ENCODE measurements around the gene NUDT19. TPM values are rescaled to one million over a fixed set of nuclear protein-coding genes. Genes with fewer than 3 reads are reported as not detected.

Gene NUDT19
- polyA plus RNA-seq, 1 donor, result 13.2 TPM

DNA sequence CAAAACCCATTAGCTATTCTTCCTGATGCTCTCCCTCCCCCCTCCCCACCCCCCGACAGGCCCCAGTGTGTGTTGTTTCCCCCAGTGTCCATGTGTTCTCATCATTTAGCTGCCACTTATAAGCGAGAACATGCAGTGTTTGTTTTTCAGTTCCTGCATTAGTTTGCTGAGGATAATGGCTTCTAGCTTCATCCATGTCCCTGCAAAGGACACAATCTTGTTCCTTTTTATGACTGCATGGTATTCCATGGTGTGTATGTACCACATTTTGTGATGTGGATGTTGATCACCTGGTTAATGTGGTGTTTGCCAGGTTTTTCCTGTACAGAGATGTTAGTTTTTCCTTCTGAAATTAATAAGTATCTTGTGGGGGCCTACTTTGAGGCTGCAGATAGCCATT is 59.4 kb downstream of the NUDT19 start:
- Histone ChIP-seq H3K9me3 (ENCODE audit: control insufficient read depth, low read depth, low read length) (no peaks in the 10 kb centered on the region), H3K4me1 (ENCODE audit: control insufficient read depth, insufficient read depth, low read length) (no peaks in the 10 kb centered on the region), H3K27me3 (ENCODE audit: control insufficient read depth, insufficient read depth, low read length) (no peaks in the 10 kb centered on the region), H3K27ac (ENCODE audit: low read length) (no peak overlapping the region), H3K36me3 (ENCODE audit: control insufficient read depth, insufficient read depth, low read length) (no peaks in the 10 kb centered on the region), H3K4me3 (ENCODE audit: low read length) (no peak overlapping the region)
- DNase-seq, result no peak
- WGBS (ENCODE audit: insufficient coverage, low lambda C conversion rate), result no CpG with 5 or more reads among the region's 2 CpGs

DNA sequence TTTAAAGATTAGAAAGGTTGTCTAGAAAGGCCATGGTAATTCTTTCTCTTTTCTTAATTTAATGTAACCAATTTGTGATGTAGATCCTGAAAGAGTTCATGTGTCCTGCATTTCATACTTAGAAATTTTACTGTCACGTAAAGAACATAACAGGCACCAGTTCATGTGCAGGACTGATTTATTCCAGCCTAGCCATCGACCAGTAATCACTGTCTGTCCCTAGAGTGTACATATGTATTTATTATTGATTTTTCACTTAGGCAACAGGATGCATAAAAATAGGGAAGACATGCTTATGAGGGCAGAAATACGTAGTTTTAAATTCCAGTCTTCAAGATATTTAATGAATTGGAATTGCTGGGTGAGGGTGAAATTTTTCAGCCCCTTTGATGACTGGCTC is 65.6 kb downstream of the NUDT19 start:
- DNase-seq, result no peak

More for the DNA sequence above, 65.6 kb downstream of the NUDT19 start:
- Histone ChIP-seq H3K4me3 (ENCODE audit: low read length) (no peak overlapping the region), H3K36me3 (ENCODE audit: control insufficient read depth, insufficient read depth, low read length) (no peaks in the 10 kb centered on the region), H3K27ac (ENCODE audit: low read length) (no peak overlapping the region), H3K4me1 (ENCODE audit: control insufficient read depth, insufficient read depth, low read length) (no peaks in the 10 kb centered on the region), H3K27me3 (ENCODE audit: control insufficient read depth, insufficient read depth, low read length) (no peaks in the 10 kb centered on the region), H3K9me3 (ENCODE audit: control insufficient read depth, low read depth, low read length) (peaks cover 3% of the 10 kb centered on the region)
- 93% methylated on average over 3 of the region's 3 CpGs for WGBS (ENCODE audit: insufficient coverage, low lambda C conversion rate)

Other genes with a start within 250 kb of the NUDT19 start
- 130 TPM for gene PDCD5, start 110.6 kb upstream of the NUDT19 start, polyA plus RNA-seq
- 20.6 TPM for gene ANKRD27, start 16.6 kb upstream of the NUDT19 start, polyA plus RNA-seq
- gene RGS9BP, start 16.0 kb upstream of the NUDT19 start, polyA plus RNA-seq, result 0.03 TPM
- gene TDRD12, start 27.9 kb downstream of the NUDT19 start, polyA plus RNA-seq, result 0.28 TPM
- gene SLC7A9, start 177.9 kb downstream of the NUDT19 start, polyA plus RNA-seq, result 60.9 TPM